Retinal pigment epithelial cell (primary cell): ENCODE measurements around the gene CNMD.
"Not testable (repeated sequence)": the region's sequence is repeated elsewhere in the genome, so short reads cannot be mapped to it uniquely, and the experiment has no call there.

Experiments used
- DNase-seq: peaks from one replicate; pipeline ENCODE4 v3.0.0-alpha.2; 2010; ENCODE audit warnings: low read depth
- H3K4me3 ChIP-seq: 2 replicates; pipeline ENCODE4 v1.5.1; 2011; ENCODE audit warnings: mild to moderate bottlenecking, low read length, control low read depth, moderate library complexity
- TF ChIP-seq, protein P1 (sequence below): conservative IDR thresholded peaks from 2 replicates; pipeline ENCODE4 v1.5.1; 2011; ENCODE audit warnings: low read depth, low read length, control low read depth, inconsistent platforms

The CNMD gene

GRCh38 chr13:52695856-52696255 is 43.8 kb downstream of the CNMD start:
- TF ChIP-seq, protein P1, sequence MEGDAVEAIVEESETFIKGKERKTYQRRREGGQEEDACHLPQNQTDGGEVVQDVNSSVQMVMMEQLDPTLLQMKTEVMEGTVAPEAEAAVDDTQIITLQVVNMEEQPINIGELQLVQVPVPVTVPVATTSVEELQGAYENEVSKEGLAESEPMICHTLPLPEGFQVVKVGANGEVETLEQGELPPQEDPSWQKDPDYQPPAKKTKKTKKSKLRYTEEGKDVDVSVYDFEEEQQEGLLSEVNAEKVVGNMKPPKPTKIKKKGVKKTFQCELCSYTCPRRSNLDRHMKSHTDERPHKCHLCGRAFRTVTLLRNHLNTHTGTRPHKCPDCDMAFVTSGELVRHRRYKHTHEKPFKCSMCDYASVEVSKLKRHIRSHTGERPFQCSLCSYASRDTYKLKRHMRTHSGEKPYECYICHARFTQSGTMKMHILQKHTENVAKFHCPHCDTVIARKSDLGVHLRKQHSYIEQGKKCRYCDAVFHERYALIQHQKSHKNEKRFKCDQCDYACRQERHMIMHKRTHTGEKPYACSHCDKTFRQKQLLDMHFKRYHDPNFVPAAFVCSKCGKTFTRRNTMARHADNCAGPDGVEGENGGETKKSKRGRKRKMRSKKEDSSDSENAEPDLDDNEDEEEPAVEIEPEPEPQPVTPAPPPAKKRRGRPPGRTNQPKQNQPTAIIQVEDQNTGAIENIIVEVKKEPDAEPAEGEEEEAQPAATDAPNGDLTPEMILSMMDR, result no peak
- DNase-seq, result no peak
- H3K4me3 ChIP-seq, result no peak overlapping the region

DNA sequence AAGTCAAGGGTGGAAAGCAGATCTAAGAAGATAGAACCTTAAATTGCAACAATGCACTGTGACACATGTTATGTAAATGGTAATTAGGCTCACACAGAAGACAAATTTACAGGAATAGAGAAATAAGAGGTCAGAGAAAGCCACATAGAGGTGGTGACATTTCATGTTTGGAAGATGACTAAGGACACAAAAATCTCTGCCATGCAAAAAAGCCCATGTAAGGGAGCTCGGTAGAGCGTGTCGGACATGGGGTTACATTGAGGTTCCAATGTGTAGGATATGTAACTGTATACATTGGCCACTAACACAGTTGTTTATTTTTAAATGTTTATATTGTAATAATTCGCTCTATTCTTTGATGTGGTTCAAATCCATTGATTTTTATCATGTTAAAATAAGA is 53.2 kb downstream of the CNMD start:
- DNase-seq, result no peak
- H3K4me3 ChIP-seq, result no peak overlapping the region
- TF ChIP-seq, protein P1, result no peak

GRCh38 chr13:52685806-52686205 is 53.8 kb downstream of the CNMD start:
- not testable (repeated sequence) for DNase-seq, H3K4me3 ChIP-seq

DNA sequence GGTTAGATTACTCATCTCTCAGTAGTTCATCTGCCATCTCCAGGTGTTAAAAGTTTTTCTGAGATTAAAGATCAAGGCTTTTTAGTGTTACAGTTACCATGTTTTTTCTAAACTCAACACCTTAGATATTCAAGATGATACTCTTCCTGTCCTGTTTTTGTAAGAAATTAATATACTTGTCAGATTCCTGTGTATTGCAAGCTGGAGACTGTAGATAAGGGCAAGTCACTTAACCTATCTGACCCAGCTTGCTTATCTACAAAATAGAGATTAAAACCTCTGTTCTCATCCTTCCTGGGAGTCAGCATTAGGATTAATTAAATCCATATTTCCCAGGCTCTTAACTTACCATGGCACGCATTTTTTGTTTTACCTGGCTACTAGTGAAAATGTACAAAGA is 61.8 kb downstream of the CNMD start:
- TF ChIP-seq, protein P1, result no peak
- no peak for DNase-seq
- no peak overlapping the region for H3K4me3 ChIP-seq

- DNase-seq, result no peak
- H3K4me3 ChIP-seq, result no peak overlapping the region
- TF ChIP-seq, protein P1, result no peak
These were observed 66.2 kb downstream of the CNMD start for GRCh38 chr13:52673465-52673864.

DNA sequence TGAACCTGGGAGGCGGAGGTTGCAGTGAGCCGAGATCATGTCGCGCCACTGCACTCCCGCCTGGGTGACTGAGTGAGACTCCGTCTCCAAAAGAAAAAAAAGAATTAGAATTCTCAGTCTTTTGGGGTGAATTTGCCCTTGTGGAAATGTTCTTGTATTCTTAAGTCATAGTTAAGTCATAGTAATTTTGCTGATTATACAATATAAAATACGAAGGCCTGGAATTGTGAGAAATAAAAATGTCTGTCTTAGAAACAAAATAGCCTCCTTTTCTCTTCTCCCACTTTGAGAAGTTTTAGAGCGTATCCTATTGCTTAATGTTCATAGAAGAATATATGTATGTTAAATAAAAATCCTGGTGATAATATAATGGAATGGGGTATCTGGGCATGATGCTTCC is 68.9 kb downstream of the CNMD start:
- TF ChIP-seq, protein P1, result no peak
- no peak overlapping the region for H3K4me3 ChIP-seq
- no peak for DNase-seq

GRCh38 chr13:52669677-52670076 is 69.9 kb downstream of the CNMD start:
- DNase-seq, result no peak
- H3K4me3 ChIP-seq, result no peak overlapping the region
- TF ChIP-seq, protein P1, result no peak

DNA sequence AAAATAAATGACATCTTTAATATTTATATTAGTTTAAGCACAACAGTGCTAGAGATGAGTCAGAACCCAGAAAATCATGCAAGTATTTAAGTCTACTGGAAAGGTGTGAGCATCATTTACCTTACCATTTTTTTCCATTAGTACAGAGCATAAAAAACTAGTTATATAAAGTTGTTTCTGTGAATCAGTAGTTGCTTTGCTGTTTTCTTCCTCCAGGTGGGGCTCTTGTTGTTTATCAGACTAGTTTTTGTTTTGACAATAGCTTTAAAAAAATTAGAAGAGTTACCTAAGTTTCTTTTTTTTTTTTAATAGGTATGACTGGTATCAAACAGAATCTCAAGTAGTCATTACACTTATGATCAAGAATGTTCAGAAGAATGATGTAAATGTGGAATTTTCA is 74.3 kb downstream of the CNMD start:
- TF ChIP-seq, protein P1, result peak; percentile 63
- H3K4me3 ChIP-seq, result no peak overlapping the region
- DNase-seq, result no peak
